ENCODE results near the gene RANGAP1. TPM values are rescaled to one million over a fixed set of nuclear protein-coding genes. Genes with fewer than 3 reads are reported as not detected.
A peak's percentile ranks its signal among the peaks of the same experiment; 100 is the strongest.

Gene RANGAP1
- polyA plus RNA-seq, 4 donors: 45.3 to 57.5 (median 50.0) TPM

- DNase-seq (ENCODE audit: low read depth in 4 of 4, low spot score in 3 of 4): no peak
Measured at GRCh38 chr22:41238570-41239442, 47.2 kb downstream of the RANGAP1 start.

- DNase-seq (ENCODE audit: low read depth in 4 of 4, low spot score in 3 of 4): peak; percentile 36 to 48 (median 44)
Measured at GRCh38 chr22:41237707-41238569, 48.0 kb downstream of the RANGAP1 start.

- no peak for DNase-seq (ENCODE audit: low read depth in 4 of 4, low spot score in 3 of 4)
Measured at GRCh38 chr22:41237036-41237706, 48.8 kb downstream of the RANGAP1 start.

- no peak for DNase-seq (ENCODE audit: low read depth in 4 of 4, low spot score in 3 of 4)
Measured at GRCh38 chr22:41234815-41235695, 50.9 kb downstream of the RANGAP1 start.

GRCh38 chr22:41231369-41231768, 54.6 kb downstream of the RANGAP1 start:
- DNase-seq (ENCODE audit: low read depth in 4 of 4, low spot score in 3 of 4): no peak

GRCh38 chr22:41230401-41230785, 55.6 kb downstream of the RANGAP1 start:
- DNase-seq (ENCODE audit: low read depth in 4 of 4, low spot score in 3 of 4): no peak

- no peak for DNase-seq (ENCODE audit: low read depth in 4 of 4, low spot score in 3 of 4)
Measured at GRCh38 chr22:41229730-41230400, 56.1 kb downstream of the RANGAP1 start.

- DNase-seq (ENCODE audit: low read depth in 4 of 4, low spot score in 3 of 4): no peak
Measured at GRCh38 chr22:41229215-41229614, 56.8 kb downstream of the RANGAP1 start.

GRCh38 chr22:41226723-41227655, 59.0 kb downstream of the RANGAP1 start:
- DNase-seq (ENCODE audit: low read depth in 4 of 4, low spot score in 3 of 4): no peak

- DNase-seq (ENCODE audit: low read depth in 4 of 4, low spot score in 3 of 4): no peak
Measured at GRCh38 chr22:41223535-41223934, 62.5 kb downstream of the RANGAP1 start.

GRCh38 chr22:41222846-41223507, 63.0 kb downstream of the RANGAP1 start:
- DNase-seq (ENCODE audit: low read depth in 4 of 4, low spot score in 3 of 4): no peak

- DNase-seq (ENCODE audit: low read depth in 4 of 4, low spot score in 3 of 4): no peak
Measured at GRCh38 chr22:41217553-41218157, 68.3 kb downstream of the RANGAP1 start.

GRCh38 chr22:41216984-41217383, 69.0 kb downstream of the RANGAP1 start:
- no peak for DNase-seq (ENCODE audit: low read depth in 4 of 4, low spot score in 3 of 4)

GRCh38 chr22:41215926-41216325, 70.1 kb downstream of the RANGAP1 start:
- no peak for DNase-seq (ENCODE audit: low read depth in 4 of 4, low spot score in 3 of 4)

- no peak for DNase-seq (ENCODE audit: low read depth in 4 of 4, low spot score in 3 of 4)
Measured at GRCh38 chr22:41215409-41215808, 70.6 kb downstream of the RANGAP1 start.

- DNase-seq (ENCODE audit: low read depth in 4 of 4, low spot score in 3 of 4): no peak
Measured at GRCh38 chr22:41206719-41207118, 79.3 kb downstream of the RANGAP1 start.

All from right renal pelvis (tissue), 4 donors.